Kidney (tissue), 22 donors: ENCODE results near the gene OR51D1. TPM values are rescaled to one million over a fixed set of nuclear protein-coding genes. Genes with fewer than 3 reads are reported as not detected.

Experiments used
- DNase-seq, 5 donors: peaks; one replicate each; pipeline ENCODE4 v3.0.0-alpha.2; 2013 to 2020
- FAIRE-seq: peaks from 2 replicates; lab custom pipeline; 2012; peaks lifted over from hg19 to GRCh38; lab: Jason Lieb, UNC
- H3K27ac ChIP-seq, 2 donors: one replicate each; pipeline ENCODE4 v1.7.0; 2013; ENCODE audit warnings: low read depth in 2 of 2, low read length in 2 of 2, inconsistent platforms in 1 of 2
- H3K27me3 ChIP-seq: one replicate; pipeline ENCODE4 v1.7.1; 2013; ENCODE audit warnings: low read length, inconsistent platforms; ENCODE audit not compliant: control insufficient read depth, insufficient read depth
- H3K36me3 ChIP-seq, 3 donors: one replicate each; pipeline versions ENCODE4 v1.7.0 to v1.7.1; 2013; ENCODE audit warnings: low read length in 3 of 3, control low read depth in 1 of 3, inconsistent platforms in 1 of 3; ENCODE audit not compliant: insufficient read depth in 3 of 3, control insufficient read depth in 2 of 3
- H3K4me1 ChIP-seq, 3 donors: one replicate each; pipeline versions ENCODE4 v1.7.0 to v1.7.1; 2013; ENCODE audit warnings: low read length in 3 of 3, inconsistent platforms in 1 of 3, low read depth in 1 of 3; ENCODE audit not compliant: control insufficient read depth in 2 of 3, insufficient read depth in 2 of 3
- H3K4me3 ChIP-seq, 3 donors: one replicate each; pipeline versions ENCODE4 v1.7.0 to v1.8.1; 2013; ENCODE audit warnings: low read length in 3 of 3, control low read depth in 1 of 3, inconsistent platforms in 1 of 3
- H3K9ac ChIP-seq, 3 donors: one replicate each; pipeline versions ENCODE4 v1.7.0 to v1.7.1; 2013; ENCODE audit warnings: low read length in 3 of 3, control low read depth in 1 of 3, inconsistent platforms in 1 of 3
- H3K9me3 ChIP-seq, 3 donors: one replicate each; pipeline versions ENCODE4 v1.7.0 to v1.7.1; 2013; ENCODE audit warnings: low read length in 3 of 3, control low read depth in 1 of 3, inconsistent platforms in 1 of 3; ENCODE audit not compliant: control insufficient read depth in 2 of 3, insufficient read depth in 1 of 3
- CTCF ChIP-seq: IDR thresholded peaks from 3 replicates; pipeline ENCODE4 v1.5.1; 2012; ENCODE audit warnings: mild to moderate bottlenecking, moderate library complexity, borderline replicate concordance; ENCODE audit not compliant: insufficient read depth; ENCODE audit errors: extremely low read depth
- intact Hi-C: fragments of 100-400 bp; cut with DNase I; formaldehyde crosslinking; loops from one replicate; pipeline ENCODE4 v1.11.1; 2022
- long read RNA-seq, 10 donors: library from polyadenylated mRNA in 1 of 10; unstranded in 1 of 10; transcript quantifications; one replicate each; pipeline ENCODE4 v2.0.0 and lab custom pipeline, GENCODE V29; 2021 to 2026
- polyA plus RNA-seq: library from polyadenylated mRNA; stranded (reverse); fragments of 350-450 nt; fragmentation: Illumina TruSeq; extraction: RNeasy Lipid Tissue Mini Kit (QIAGEN cat#74804); gene quantifications from one replicate; pipeline ENCODE4 v1.2.3, GENCODE V29; 2014; ENCODE audit warnings: low read depth, low replicate concordance; ENCODE audit not compliant: insufficient read depth
- total RNA-seq: library from RNA; stranded (reverse); fragmentation: NEBNext Ultra II Directional; extraction: Animal tissue kit (Norgen Biotek cat#: 25700); gene quantifications from one replicate; pipeline ENCODE4 v1.2.1, GENCODE V29; 2021
- donor health status: control.
- donor health status: control.
- donor health status: control.
- donor health status: control.
- donor health status: control.
- donor health status: DM: yes; HTN: yes; CAD: no.
- donor health status: Normal renal cell carcinoma (clear cell type).

OR51D1 gene, protein sequence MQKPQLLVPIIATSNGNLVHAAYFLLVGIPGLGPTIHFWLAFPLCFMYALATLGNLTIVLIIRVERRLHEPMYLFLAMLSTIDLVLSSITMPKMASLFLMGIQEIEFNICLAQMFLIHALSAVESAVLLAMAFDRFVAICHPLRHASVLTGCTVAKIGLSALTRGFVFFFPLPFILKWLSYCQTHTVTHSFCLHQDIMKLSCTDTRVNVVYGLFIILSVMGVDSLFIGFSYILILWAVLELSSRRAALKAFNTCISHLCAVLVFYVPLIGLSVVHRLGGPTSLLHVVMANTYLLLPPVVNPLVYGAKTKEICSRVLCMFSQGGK
- not detected for total RNA-seq
- not detected for polyA plus RNA-seq
- long read RNA-seq, donor 1: 0 reads
- long read RNA-seq, donor 2: 0 reads
- long read RNA-seq, donor 3: 0 reads
- long read RNA-seq, donor 4: 0 reads
- long read RNA-seq, donor 5: 0 reads
- long read RNA-seq, donor 6: 0 reads
- long read RNA-seq, donor 7: 0 reads
- long read RNA-seq, donor 8: 0 reads
- long read RNA-seq, donor 9: 0 reads
- long read RNA-seq, donor 10: 0 reads

DNA sequence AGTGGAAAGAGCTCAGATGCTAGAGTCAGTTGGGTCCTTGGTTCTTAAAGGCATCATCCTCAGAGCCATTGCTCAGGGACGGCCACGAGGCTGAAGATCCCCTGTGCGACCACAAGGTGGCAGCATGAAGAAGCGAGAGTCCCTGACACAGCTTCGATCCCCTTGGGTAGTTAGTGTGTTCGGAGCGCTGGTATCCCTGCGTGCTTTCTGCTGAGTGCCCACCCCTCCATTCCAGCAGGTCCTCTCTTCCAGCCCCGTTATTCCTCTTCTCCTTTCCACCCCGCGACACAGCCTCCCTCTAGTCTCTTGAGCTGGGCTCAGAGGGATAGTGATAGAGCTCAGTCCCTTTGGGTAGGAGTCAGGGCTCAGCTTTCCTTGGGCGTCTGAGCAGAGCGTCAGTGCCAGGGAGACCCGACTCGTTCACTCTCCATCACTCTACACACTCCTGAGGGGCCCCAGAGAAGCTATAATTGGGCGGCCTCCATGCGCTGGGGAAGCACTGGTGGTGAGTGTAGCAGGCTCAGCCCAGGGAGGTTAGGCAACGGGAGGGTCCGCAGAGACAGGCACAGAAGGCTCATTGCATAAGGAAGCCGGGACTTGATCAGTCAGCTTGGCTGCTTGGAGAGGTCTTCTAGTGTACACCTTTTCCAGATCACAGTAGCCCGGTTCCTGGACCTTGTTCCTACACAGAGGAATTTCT is at the start of gene OR51D1:
TSS of gene OR51D1 (plus strand) at position 516 of the 700 bp plus-strand sequence. CDS start 2,314 bp downstream, outside the sequence.
- peak within 1 kb of the TSS in 2 of 3 donors; percentile 45 to 47 for H3K4me3 ChIP-seq
- intact Hi-C loops: no loop called here

GRCh38 chr11:4589017-4589416 is 48.3 kb upstream of the OR51D1 start:
- Histone ChIP-seq H3K4me1 (no peaks in the 10 kb centered on the region), H3K9ac (no peak overlapping the region), H3K27me3 (no peaks in the 10 kb centered on the region), H3K36me3 (no peaks in the 10 kb centered on the region), H3K4me3 (no peak overlapping the region), H3K27ac (no peak overlapping the region), H3K9me3 (no peaks in the 10 kb centered on the region)
- FAIRE-seq: no peak
- intact Hi-C loops: no loop called here
- no peak for DNase-seq
- no peak for TF ChIP-seq CTCF

More for the DNA sequence above, at the start of gene OR51D1:
- Histone ChIP-seq H3K27me3 (no peaks in the 10 kb centered on the region), H3K9ac (no peak within 1 kb of the TSS), H3K36me3 (no peaks in the 10 kb centered on the region), H3K4me1 (peaks cover 0 to 3% (median 0%) of the 10 kb centered on the region in 3 donors), H3K27ac (no peak within 1 kb of the TSS), H3K9me3 (no peaks in the 10 kb centered on the region)
- peak; percentile 86 for TF ChIP-seq CTCF
- DNase-seq (peak; percentile 79 to 92 (median 88)), FAIRE-seq (no peak)

GRCh38 chr11:4593739-4594138 is 43.5 kb upstream of the OR51D1 start, which contains the start of gene OR52I1:
OR52I1 (plus strand) TSS chr11:4594039; CDS start chr11:4594039, 0 bp downstream.
- Histone ChIP-seq H3K27me3 (no peaks in the 10 kb centered on the region), H3K9me3 (no peaks in the 10 kb centered on the region), H3K4me1 (no peaks in the 10 kb centered on the region), H3K4me3 (no peak within 1 kb of the TSS), H3K36me3 (peaks cover 0 to 4% (median 1%) of the 10 kb centered on the region in 3 donors), H3K9ac (no peak within 1 kb of the TSS), H3K27ac (no peak within 1 kb of the TSS)
- intact Hi-C loops: no loop called here
- no peak for TF ChIP-seq CTCF
- no peak for FAIRE-seq
- DNase-seq: no peak
